RWPE1 (cell line): ENCODE data around the gene LGALS7.

Source experiments
- CTCF ChIA-PET: fragments of 350-600 bp; sonication (Branson Sonifier 250); formaldehyde crosslinking; extraction: SDS; loops from one replicate; lab custom pipeline; 2021; lab: Yijun Ruan, JAX
- POLR2A ChIA-PET: fragments of 400-600 bp; formaldehyde crosslinking; extraction: SDS; loops from one replicate; lab custom pipeline; 2020; ENCODE audit warnings: antibody characterized with exemption; ENCODE audit not compliant: low non-redundant PET; lab: Yijun Ruan, JAX
- DNase-seq: peaks from one replicate; pipeline ENCODE4 v3.0.0; 2012; ENCODE audit warnings: low spot score
- H3K27ac ChIP-seq: fragments of 450-650 bp; 2 replicates; pipeline ENCODE4 v1.5.1; 2017
- CTCF ChIP-seq: fragments of 450-650 bp; conservative IDR thresholded peaks from 2 replicates; pipeline ENCODE4 v1.5.1; 2017; ENCODE audit warnings: low read depth, mild to moderate bottlenecking

LGALS7 gene

GRCh38 chr19:38745316-38745715 is 28.0 kb downstream of the LGALS7 start:
- no peak overlapping the region for H3K27ac ChIP-seq
- DNase-seq: no peak
- ChIA-PET POLR2A (no interaction called here), CTCF (interaction anchor here (0.5 to 0.7 kb wide), 3 partner anchors 8 to 113 kb away, joined by 3 read pairs; no protein-coding TSS in a partner anchor)
- no peak for TF ChIP-seq CTCF

GRCh38 chr19:38744874-38745273 is 28.4 kb downstream of the LGALS7 start:
- CTCF ChIA-PET: interaction anchor here (0.5 to 0.7 kb wide), 2 partner anchors 14 to 112 kb away, joined by 3 read pairs; no protein-coding TSS in a partner anchor
- no peak for TF ChIP-seq CTCF
- no peak overlapping the region for H3K27ac ChIP-seq
- DNase-seq: no peak
- POLR2A ChIA-PET: no interaction called here

- ChIA-PET CTCF (no interaction called here), POLR2A (no interaction called here)
Observed at GRCh38 chr19:38744298-38744681, 29.0 kb downstream of the LGALS7 start, which contains the start of gene CAPN12. Gene CAPN12, minus strand, starts transcription at chr19:38744474. Its CDS starts 309 bp downstream, at chr19:38744165.

GRCh38 chr19:38743394-38744297 is 29.7 kb downstream of the LGALS7 start:
- ChIA-PET POLR2A (no interaction called here), CTCF (no interaction called here)
- H3K27ac ChIP-seq: no peak overlapping the region
- TF ChIP-seq CTCF: no peak
- no peak for DNase-seq

More at GRCh38 chr19:38744298-38744681, 29.0 kb downstream of the LGALS7 start, which contains the start of gene CAPN12:
- TF ChIP-seq CTCF: no peak
- H3K27ac ChIP-seq: no peak within 1 kb of the TSS
- DNase-seq: no peak

GRCh38 chr19:38742906-38743305 is 30.4 kb downstream of the LGALS7 start:
- no peak overlapping the region for H3K27ac ChIP-seq
- ChIA-PET CTCF (no interaction called here), POLR2A (no interaction called here)
- TF ChIP-seq CTCF: no peak
- DNase-seq: no peak

GRCh38 chr19:38742296-38742695 is 31.0 kb downstream of the LGALS7 start:
- ChIA-PET POLR2A (no interaction called here), CTCF (no interaction called here)
- DNase-seq: no peak
- no peak overlapping the region for H3K27ac ChIP-seq
- TF ChIP-seq CTCF: no peak
